Measurements from ENCODE around the gene GINS3.

- TF ChIP-seq CTCF (IDR thresholded peaks at IDR 0.05) (no peak), POLR2A (IDR thresholded peaks at IDR 0.05) (no peak)
Measured at GRCh38 chr16:58450590-58450989, 58.3 kb downstream of the GINS3 start.
